GM18499 (cell line): ENCODE measurements around the gene SYP.

Experiments
- ATAC-seq: cut with Tn5 transposase; IDR thresholded peaks from one replicate; pipeline ENCODE4 v1.9.1; 2021; ENCODE audit warnings: moderate number of reproducible peaks; ENCODE audit not compliant: insufficient read depth, unreplicated experiment

SYP gene

DNA sequence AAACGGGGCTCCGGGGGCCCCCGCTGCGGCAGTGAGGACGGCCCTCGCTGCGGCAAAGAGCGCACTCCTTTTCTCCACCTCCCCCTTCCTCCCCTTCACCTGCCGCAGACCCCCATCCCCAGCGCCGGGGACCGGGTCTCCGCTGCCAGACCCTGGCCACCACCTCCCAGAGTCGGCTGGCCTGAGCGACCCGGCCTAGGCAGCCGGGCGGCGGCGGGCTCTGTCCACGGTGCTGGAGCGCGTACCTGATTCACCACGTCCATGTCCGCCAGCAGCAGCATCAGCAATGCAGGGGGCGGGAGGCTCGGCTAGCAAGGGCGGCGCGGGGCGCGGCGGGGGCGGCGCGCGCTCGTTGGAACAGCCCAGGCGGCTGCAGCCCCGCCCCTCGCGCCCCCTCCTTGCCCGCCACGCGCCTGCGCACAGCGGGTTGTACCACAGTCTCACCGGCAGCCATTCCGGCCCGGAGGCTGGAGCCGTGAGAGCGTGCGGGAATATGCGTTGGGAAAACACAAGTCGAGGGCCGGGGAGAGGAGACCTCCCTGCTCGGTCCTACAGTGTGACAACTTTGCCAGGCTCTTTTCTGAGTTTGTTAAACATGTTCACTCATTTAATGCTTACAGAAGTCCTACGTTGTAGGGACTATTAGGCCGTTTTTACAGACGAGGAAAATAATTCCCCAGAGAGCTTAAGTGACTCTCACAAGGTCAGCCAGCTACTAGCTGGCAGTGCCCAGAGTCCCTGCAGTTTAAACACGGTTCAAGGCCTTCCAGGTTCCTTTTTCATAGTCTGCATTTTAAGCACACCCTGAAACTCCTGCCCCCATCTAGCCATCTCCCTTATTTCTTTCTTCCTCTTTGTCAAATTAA lies at the start of gene SYP:
Gene SYP, minus strand, starts transcription at position 288 of the 866 bp plus-strand sequence. Its CDS starts 7 bp downstream, at position 281.
- ATAC-seq, result no peak

DNA sequence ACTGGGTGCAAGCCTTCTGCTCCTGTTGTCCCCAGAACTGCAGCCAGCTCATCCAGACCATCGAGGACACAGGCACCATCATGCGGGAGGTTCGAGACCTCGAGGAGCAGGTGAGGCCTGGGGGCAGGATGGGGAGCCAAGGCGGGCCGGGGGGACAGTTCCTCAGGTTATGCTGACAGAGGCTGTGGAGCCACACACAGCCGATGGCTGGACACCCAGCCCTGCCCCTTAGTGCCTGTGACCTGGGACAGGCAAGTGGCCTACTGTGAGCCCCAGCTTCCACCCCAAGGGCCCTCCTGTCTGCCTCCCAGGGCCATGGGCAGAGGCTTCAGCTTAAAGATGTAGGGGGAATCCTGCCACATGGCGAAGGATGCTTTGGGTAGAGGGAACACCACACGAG lies 49.6 kb upstream of the SYP start:
- no peak for ATAC-seq

DNA sequence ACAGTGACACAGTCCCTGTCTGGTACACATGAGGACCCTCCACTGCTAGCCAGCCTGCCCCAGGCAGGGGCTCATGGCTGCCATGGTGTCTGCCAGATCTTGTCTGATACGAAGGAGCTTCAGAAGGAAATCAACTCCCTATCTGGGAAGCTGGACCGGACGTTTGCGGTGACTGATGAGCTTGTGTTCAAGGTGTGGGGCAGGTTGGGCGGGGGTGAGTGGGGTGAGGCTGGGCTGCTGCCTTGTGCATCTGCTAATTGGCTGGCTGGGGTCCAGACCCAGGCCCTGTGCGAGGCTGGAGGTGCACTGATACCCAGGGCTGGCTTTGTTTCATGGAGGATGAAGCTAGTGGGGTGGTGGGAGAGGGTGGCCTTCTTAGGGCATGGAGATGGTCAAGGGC lies 49.1 kb upstream of the SYP start:
- ATAC-seq, result no peak

DNA sequence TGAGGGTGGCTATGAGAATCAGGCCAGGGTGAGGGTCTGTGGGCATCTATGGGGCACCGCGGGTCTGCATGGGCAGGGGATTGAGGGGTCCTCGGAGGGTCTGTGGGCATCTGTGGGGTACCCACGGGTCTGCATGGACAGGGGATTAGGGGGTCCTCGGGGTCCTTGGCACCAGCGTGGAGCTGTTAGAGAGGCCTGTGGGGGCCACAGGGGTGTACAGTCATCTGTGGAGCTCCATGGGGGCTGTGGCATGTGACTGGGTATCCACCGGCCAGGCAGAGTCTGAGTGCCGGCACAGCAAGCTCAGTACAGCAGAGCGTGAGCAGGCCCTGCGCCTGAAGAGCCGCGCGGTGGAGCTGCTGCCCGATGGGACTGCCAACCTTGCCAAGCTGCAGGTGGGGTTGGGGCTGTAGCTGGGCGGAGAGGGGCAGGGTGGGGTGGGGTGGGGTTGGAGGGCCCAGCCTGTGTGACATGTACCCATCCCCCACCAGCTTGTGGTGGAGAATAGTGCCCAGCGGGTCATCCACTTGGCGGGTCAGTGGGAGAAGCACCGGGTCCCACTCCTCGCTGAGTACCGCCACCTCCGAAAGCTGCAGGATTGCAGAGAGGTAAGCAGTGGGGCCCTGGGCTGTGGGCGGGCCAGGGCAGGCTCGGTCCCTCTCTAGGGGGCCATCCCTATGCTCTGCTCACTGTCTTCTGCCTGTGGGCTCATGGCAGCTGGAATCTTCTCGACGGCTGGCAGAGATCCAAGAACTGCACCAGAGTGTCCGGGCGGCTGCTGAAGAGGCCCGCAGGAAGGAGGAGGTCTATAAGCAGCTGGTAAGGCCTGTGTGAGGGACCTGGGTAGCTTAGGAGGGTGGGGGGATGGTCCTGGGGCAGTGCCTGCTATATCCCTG lies 48.2 kb upstream of the SYP start:
- no peak for ATAC-seq

DNA sequence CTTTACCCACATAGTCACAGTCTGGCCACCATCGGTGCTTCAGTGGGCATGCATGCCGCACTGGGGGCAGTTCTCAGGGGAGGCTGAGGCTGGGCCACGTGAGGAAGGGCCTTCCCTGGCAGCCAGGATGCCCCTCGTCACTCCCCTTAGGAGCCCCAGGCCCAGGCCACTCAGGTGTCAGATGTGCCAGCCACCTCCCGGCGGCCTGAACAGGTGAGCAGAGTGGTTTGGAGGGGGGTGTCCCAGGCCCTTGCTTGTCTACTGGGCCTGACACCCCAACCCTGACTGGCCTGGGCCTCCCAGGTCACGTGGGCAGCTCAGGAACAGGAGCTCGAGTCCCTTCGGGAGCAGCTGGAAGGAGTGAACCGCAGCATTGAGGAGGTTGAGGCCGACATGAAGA lies 47.4 kb upstream of the SYP start:
- no peak for ATAC-seq

DNA sequence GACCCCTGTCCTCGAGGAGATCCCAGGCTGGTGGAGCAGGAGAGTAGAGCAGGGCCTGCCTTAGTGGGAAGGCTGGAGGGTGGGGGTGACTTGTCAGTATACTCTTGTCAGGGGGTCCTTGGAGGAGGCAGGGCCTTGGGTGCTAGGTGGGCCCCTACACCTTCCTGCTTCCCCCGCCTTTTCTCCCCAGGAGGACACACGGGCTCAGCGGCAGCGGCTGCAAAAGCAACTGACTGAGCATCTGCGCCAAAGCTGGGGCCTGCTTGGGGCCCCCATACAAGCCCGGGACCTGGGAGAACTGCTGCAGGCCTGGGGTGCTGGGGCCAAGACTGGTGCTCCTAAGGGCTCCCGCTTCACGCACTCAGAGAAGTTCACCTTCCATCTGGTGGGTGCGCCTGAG lies 46.5 kb upstream of the SYP start:
- ATAC-seq, result no peak

DNA sequence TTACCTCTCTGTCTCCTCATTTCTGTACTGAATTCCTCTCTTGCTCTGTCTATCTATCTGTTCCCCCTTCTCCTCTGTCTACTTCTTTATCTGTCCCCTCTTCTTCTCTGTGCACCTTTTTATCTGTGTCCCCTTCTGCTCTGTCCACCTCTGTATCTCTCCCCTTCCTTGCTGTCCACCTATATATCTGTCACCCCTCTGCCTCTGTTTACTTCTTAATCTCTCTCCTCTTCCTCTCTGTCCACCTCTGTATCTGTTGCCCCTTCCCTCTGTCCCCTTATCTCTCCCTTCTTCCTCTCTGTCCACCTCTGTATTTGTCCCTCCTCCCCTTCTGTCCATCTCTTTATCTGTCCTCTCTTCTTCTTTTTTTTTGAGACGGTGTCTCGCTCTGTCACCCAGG lies 44.2 kb upstream of the SYP start:
- no peak for ATAC-seq

DNA sequence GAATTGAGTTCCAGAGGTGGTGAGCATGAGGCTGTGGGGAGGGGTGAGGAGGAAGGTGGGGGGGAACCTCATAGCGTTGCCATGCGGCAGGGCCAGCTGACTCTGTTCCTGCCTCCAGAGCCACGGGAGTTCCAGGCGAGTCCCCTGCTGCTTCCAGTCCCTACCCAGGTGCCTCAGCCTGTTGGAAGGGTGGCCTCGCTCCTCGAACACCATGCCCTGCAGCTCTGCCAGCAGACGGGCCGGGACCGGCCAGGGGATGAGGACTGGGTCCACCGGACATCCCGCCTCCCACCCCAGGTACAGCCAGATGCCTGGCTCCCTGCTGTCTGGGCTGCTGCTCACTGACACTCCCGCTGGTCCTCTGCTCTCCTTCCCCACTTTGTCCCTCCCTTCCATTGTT lies 43.2 kb upstream of the SYP start:
- ATAC-seq, result no peak

DNA sequence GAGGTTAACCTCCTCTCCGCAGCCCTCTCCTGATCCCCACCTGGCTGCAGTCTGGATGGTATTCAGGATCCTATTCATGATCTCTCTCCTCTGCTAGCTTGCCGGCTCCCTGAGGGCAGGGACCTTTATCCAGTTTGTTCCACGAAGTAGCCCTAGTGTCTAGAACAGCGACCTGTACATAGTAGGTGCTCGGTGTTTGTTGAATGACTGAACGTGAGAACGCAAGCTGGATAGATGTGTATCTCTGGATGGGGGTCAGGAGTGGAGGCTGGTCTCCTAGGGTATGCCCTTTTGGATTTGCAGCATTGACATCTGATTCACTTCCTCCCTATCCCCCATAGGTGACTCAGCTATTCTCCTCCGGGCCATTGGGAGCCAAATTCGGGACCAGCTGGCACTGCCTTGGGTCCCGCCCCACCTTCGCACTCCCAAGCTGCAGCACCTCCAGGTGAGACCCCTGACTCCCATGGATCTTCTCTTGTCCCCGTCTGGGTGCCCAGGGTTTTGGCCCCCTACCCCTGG lies 42.6 kb upstream of the SYP start:
- ATAC-seq, result no peak

DNA sequence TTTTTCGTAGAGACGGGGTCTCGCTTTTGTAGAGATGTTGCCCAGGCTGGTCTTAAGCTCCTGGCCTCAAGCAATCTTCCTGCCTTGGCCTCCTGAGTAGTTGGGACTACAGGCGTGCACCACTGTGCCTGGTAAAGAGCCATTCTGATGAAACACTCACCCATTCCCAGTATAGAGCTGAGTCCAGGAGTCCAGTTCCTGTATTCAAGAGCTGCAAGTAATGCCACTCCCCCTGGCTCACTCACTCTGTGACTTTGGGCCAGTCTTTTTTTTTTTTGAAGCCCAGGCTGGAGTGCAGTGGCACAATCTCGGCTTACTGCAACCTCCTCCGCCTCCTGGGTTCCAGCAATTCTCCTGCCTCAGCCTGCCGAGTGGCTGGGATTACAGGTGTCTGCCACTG lies 38.7 kb upstream of the SYP start:
- no peak for ATAC-seq

DNA sequence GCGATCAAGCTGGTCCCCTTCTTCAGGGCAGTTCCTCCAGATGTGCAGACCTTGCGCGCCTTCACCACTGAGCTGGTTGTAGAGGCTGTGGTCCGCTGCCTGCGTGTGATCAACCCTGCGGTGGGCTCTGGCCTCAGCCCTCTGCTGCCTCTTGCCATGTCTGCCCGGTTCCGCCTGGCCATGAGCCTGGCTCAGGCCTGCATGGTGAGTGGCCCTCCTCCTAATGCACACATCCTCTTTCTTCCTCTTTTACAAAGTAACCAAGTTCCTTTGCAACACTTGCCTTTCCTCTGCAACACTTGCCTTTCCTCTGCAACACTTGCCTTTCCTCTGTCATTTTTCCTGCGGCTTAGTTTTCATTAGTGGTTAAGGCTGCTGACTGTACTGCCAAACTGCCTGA lies 37.1 kb upstream of the SYP start:
- no peak for ATAC-seq

DNA sequence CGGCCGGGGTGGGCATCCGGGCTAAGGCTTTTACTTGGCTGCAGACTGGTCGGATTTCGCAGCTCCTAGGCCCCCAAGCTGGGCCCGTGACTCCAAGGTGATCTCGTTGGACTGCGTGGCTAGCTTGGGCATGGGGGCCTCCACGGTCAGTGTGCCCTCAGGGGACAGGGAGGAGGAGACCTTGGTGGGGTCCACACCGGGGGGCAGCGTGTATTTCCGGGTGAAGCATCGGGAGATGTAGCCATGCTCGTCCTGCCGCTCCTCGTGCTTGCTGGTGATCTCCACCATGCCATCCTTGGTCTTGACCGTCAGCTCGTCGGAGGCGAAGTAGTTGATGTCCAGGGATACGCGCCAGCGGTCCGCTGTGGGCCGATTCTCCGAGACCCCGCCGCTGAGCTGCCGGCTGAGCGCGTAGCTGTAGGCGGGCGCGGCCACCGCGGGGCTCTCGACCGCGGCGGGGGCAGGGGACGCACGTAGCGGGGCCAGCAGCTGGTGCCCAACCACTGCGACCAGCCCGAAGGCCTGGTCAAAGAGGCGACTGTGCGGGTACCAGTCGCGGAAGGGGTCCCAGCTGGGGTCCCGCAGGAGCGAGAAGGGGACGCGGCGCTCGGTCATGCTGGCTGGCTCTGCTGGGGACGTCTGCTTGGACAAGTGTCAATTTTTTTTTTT lies 34.0 kb upstream of the SYP start:
- no peak for ATAC-seq

DNA sequence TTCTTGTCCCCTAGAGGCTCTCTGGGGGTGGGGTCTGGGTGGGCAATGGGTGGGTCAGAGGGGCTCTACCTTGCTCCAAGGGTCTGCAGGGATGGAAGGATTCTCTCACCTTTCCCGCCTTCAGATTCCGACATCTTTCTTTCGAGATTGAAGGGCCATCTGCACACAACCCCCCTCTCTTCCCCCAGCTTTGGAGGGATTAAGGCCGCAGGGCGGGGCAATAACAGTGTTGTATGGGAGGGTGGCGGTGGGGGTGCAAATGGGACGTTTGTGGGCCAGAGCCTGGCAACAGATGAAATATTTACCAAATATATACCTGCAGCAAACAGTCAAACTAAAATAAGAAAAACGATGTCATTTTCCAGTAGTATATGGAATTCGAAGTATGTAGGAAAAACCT lies 33.2 kb upstream of the SYP start, which contains the start of gene CACNA1F:
Gene CACNA1F, minus strand, starts transcription at position 165 of the 400 bp plus-strand sequence. Its CDS starts 31 bp downstream, at position 134.
- no peak for ATAC-seq

DNA sequence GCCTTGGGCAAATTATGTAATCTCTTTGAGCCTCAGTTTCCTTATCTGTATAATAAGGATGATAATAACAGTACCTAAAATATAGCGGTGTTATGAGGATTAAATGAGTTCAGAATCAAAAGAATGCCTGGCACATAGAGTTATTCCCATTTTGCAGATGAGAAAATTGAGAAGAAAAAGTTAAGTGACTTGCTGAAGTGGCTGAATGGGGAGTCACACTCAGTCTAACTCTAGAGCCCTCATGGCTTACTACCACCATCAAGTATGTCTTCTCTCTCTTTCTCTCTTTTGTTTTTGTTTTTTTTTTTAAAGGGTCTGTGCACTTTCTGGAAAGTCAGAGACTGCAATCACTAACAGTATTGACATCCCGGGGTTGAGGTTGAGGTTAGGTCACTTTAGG lies 32.5 kb upstream of the SYP start:
- ATAC-seq, result no peak

DNA sequence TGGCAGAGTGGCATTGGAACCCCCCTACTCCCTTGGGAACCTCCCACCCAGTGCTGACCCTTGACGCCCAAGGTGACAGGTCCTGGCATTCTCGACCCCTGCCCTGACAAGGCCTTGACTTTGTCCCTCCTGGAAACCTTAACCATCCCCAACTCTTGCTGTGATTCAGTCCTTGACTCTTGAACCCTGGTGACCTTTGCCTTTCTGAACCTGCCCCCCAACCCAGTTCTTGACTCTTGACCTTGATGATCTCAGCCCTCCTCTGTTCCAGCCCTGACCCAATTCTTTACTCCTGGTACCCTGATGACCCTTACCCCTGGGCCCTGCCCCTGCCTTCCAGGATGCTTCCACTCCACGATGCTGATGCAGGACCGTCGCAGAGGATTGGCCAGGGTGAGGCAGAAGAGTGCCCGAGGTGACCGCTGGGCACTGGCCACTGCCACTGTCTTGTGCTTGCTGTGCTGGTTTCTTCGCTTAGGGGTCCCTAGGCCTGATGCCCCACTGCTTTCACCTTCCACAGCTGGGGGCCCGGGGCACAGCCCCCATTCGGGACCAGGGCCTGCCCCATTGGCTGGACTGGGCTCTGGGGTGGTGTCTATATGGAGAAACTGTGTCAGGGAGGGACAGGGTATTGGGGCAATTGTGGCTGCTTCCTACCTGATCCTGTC lies 31.5 kb upstream of the SYP start:
- no peak for ATAC-seq

DNA sequence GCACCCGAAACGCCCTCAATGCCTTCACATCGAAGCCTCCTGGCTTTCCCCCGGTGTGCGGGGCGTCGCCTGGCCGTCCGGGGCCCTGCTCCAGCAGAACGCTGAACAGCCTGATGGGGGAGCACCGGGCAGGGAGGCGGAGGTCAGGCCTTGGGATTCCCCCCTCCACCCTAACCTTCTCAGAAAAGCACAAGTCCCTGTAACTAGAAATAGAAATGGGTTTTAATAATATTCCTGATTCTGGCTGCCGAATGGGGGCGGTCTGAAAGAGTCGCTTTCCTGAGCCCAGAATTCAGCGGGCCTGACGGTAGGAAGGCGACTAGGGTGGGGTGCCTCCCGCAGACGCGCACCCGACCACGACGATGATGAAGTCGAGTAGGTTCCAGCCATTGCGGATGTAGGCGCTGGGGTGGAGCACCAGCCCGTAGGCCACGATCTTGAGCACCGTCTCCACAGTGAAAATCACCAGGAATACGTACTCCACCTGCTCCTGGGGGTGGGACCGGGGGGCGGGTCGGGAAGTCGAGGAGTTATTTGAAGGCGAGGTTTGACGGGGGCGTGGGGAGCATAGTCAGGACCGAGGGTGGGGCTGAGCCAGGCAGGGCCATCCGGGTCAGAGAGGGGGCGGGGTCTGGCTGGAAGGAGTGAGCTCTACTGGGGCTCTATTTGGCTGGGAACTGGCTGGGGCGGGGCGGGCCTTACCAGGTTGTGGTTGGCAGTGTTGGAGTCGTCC lies 30.7 kb upstream of the SYP start:
- no peak for ATAC-seq

DNA sequence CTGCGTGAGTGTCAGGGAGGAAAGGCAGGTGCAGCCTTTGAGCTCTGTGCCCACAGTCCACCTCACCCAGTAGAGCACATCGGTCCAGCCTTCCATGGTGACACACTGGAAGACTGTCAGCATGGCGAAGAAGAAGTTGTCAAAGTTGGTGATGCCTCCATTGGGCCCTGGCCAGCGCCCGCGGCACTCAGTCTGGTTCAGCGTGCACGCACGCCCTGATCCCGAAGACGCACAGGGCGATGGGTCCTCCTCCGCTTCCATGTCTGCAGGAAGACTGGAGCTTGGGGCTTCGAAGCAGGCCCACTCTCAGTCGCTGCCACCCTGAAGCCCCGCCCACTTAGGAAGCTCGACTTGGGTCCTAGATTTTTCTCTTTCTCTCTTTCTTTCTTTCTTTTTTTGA lies 28.2 kb upstream of the SYP start:
- no peak for ATAC-seq

DNA sequence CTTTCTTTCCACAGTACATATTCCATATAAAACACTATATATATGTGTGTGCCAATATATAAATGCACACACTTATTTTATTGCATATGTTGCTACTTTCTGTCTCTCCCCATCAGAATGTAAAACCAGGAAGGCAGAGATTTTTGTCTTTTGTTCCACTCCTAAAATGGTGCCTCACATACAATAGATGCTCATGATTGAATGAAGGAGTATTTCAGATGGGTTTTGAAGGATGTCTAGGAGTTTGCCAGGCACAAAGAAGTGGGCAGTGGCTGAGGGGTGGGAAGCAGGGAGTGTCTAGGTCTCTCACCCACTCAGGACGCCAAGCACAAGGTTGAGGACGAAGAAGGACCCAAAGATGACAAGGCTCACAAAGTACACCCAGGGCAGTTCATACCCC lies 27.7 kb upstream of the SYP start:
- no peak for ATAC-seq

DNA sequence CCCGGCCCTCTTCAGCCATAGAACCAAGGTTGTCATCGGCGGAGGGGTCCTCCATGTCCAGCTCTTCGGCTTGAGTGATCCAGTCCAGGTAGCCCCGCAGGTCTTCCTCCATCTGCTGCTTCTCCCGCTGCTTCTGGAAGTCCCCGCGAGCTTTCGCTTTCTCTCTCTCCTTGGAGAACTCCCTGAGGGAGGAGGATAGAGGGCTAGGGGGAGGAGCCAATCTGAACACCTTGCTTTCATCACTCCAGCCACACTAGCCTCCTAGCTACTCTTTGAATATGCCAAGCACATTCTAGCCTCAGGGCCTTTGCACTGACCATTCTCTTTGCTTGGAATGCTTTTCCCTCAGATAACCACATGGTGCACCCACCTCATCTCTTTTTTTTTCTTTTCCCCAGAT lies 27.0 kb upstream of the SYP start:
- ATAC-seq, result no peak
